A673 (cell line): ENCODE results near the gene ZNF398. TPM values are rescaled to one million over a fixed set of nuclear protein-coding genes. Genes with fewer than 3 reads are reported as not detected.

Source experiments
- BruUV-seq: library from RNA; stranded (reverse); fragments of 400-500 nt; replicated peaks from 2 replicates; lab custom pipeline; 2021; lab: Mats Ljungman, UMichigan
- CTCF ChIA-PET: fragments of 300-600 bp; sonication (Branson Sonifier 250); formaldehyde crosslinking; loops from one replicate; lab custom pipeline; 2022; ENCODE audit warnings: antibody characterized with exemption; lab: Charles Lee
- POLR2A ChIA-PET: fragments of 300-600 bp; sonication (Branson Sonifier 250); formaldehyde crosslinking; loops from one replicate; lab custom pipeline; 2022; ENCODE audit warnings: antibody characterized with exemption; ENCODE audit not compliant: low non-redundant PET; lab: Charles Lee
- DNase-seq: peaks from one replicate; pipeline ENCODE4 v3.0.0-alpha.2; 2015; ENCODE audit warnings: low spot score
- H3K27ac ChIP-seq: fragments of 200-600 bp; sonication (generic); 2 replicates; pipeline ENCODE4 v1.5.1; 2016; ENCODE audit warnings: mixed run types, low read depth, mild to moderate bottlenecking, mixed read lengths, antibody characterized with exemption, low read length; ENCODE audit not compliant: poor library complexity, severe bottlenecking
- H3K27me3 ChIP-seq: fragments of 200-600 bp; sonication (generic); replicated peaks from 2 replicates; pipeline ENCODE4 v1.6.1; 2017; ENCODE audit warnings: mixed run types, low read depth, mild to moderate bottlenecking, mixed read lengths, antibody characterized with exemption, low read length; ENCODE audit not compliant: insufficient read depth, poor library complexity
- H3K36me3 ChIP-seq: fragments of 200-600 bp; sonication (generic); 2 replicates; pipeline ENCODE4 v1.6.1; 2016; ENCODE audit warnings: mixed run types, mild to moderate bottlenecking, mixed read lengths, antibody characterized with exemption, low read length; ENCODE audit not compliant: insufficient read depth, poor library complexity, severe bottlenecking
- H3K4me1 ChIP-seq: fragments of 200-600 bp; sonication (generic); 2 replicates; pipeline ENCODE4 v1.6.1; 2017; ENCODE audit warnings: mixed run types, mild to moderate bottlenecking, mixed read lengths, antibody characterized with exemption, low read length; ENCODE audit not compliant: insufficient read depth, poor library complexity, severe bottlenecking
- H3K4me3 ChIP-seq: fragments of 200-600 bp; sonication (generic); 2 replicates; pipeline ENCODE4 v1.5.1; 2016; ENCODE audit warnings: low read depth, mixed run types, mild to moderate bottlenecking, mixed read lengths, low read length; ENCODE audit not compliant: poor library complexity, severe bottlenecking
- H3K9me3 ChIP-seq: fragments of 200-600 bp; sonication (generic); 2 replicates; pipeline ENCODE4 v1.6.1; 2016; ENCODE audit warnings: mixed run types, low read depth, mild to moderate bottlenecking, mixed read lengths, antibody characterized with exemption, low read length; ENCODE audit not compliant: poor library complexity, severe bottlenecking
- EZH2 ChIP-seq: fragments of 200-600 bp; sonication (generic); IDR thresholded peaks from 2 replicates; pipeline ENCODE4 v1.6.1; 2017; ENCODE audit warnings: borderline replicate concordance, low read depth, mild to moderate bottlenecking, mixed read lengths, antibody characterized with exemption, low read length; ENCODE audit not compliant: poor library complexity, severe bottlenecking
- intact Hi-C: fragments of 100-400 bp; cut with micrococcal nuclease; formaldehyde crosslinking; loops from one replicate; pipeline ENCODE4 v1.10.0; 2022; ENCODE audit not compliant: unreplicated experiment
- total RNA-seq: library from RNA; stranded (reverse); gene quantifications from 2 replicates; pipeline ENCODE4 v1.2.3, GENCODE V29; 2021
- TF ChIP-seq, protein P1 (sequence below): fragments of 300-800, 200-600 bp; sonication (generic); conservative IDR thresholded peaks from 2 replicates; pipeline ENCODE4 v1.5.1; 2017; ENCODE audit warnings: low read depth, mild to moderate bottlenecking, antibody characterized with exemption, low read length, moderate library complexity, mixed read lengths

The ZNF398 gene
- total RNA-seq, 1 experiment from 2014 or later, result 22.3 TPM

GRCh38 chr7:149228831-149229471, 81.7 kb downstream of the ZNF398 start:
- DNase-seq, result no peak
- TF ChIP-seq, protein P1, sequence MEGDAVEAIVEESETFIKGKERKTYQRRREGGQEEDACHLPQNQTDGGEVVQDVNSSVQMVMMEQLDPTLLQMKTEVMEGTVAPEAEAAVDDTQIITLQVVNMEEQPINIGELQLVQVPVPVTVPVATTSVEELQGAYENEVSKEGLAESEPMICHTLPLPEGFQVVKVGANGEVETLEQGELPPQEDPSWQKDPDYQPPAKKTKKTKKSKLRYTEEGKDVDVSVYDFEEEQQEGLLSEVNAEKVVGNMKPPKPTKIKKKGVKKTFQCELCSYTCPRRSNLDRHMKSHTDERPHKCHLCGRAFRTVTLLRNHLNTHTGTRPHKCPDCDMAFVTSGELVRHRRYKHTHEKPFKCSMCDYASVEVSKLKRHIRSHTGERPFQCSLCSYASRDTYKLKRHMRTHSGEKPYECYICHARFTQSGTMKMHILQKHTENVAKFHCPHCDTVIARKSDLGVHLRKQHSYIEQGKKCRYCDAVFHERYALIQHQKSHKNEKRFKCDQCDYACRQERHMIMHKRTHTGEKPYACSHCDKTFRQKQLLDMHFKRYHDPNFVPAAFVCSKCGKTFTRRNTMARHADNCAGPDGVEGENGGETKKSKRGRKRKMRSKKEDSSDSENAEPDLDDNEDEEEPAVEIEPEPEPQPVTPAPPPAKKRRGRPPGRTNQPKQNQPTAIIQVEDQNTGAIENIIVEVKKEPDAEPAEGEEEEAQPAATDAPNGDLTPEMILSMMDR, result no peak
- no peak for TF ChIP-seq EZH2
- Histone ChIP-seq H3K4me3 (no peak overlapping the region), H3K36me3 (no peaks in the 10 kb centered on the region), H3K9me3 (no peaks in the 10 kb centered on the region), H3K27ac (no peak overlapping the region), H3K4me1 (peaks cover 10% of the 10 kb centered on the region), H3K27me3 (no peaks in the 10 kb centered on the region)
- ChIA-PET CTCF (interaction anchor here (0.6 kb wide), 1 partner anchor 33 kb away, joined by 5 read pairs; the partner anchor contains the start of gene ZNF282), POLR2A (no interaction called here)
- BruUV-seq, result TSS peak; percentile 25
- intact Hi-C loops, result no loop called here

GRCh38 chr7:149229526-149229925, 82.3 kb downstream of the ZNF398 start:
- TF ChIP-seq, protein P1, result no peak
- no peak for TF ChIP-seq EZH2
- intact Hi-C loops, result no loop called here
- Histone ChIP-seq H3K27ac (no peak overlapping the region), H3K4me1 (peaks cover 10% of the 10 kb centered on the region), H3K36me3 (no peaks in the 10 kb centered on the region), H3K4me3 (no peak overlapping the region), H3K9me3 (no peaks in the 10 kb centered on the region), H3K27me3 (no peaks in the 10 kb centered on the region)
- CTCF ChIA-PET, result no interaction called here
- peak; percentile 65 for DNase-seq
- POLR2A ChIA-PET, result no interaction called here
- BruUV-seq, result no TSS peak

GRCh38 chr7:149232362-149232761, 85.1 kb downstream of the ZNF398 start:
- intact Hi-C loops, result no loop called here
- TF ChIP-seq EZH2, result no peak
- TF ChIP-seq, protein P1, result no peak
- Histone ChIP-seq H3K27me3 (no peaks in the 10 kb centered on the region), H3K4me3 (no peak overlapping the region), H3K27ac (no peak overlapping the region), H3K4me1 (peaks cover 10% of the 10 kb centered on the region), H3K36me3 (no peaks in the 10 kb centered on the region), H3K9me3 (no peaks in the 10 kb centered on the region)
- no peak for DNase-seq
- CTCF ChIA-PET, result no interaction called here
- POLR2A ChIA-PET, result no interaction called here
- BruUV-seq, result no TSS peak

Other genes starting within 250 kb of the ZNF398 start
- 235 and 254 TPM in 2 replicates for gene PDIA4, start 118.9 kb upstream of the ZNF398 start, total RNA-seq
- 9.8 and 9.9 TPM in 2 replicates for gene ZNF786, start 56.7 kb upstream of the ZNF398 start, total RNA-seq
- 1.1 and 1.2 TPM in 2 replicates for gene ZNF425, start 21.1 kb upstream of the ZNF398 start, total RNA-seq
- 34.5 and 38.2 TPM in 2 replicates for gene ZNF282, start 48.1 kb downstream of the ZNF398 start, total RNA-seq
- 12.3 and 16.4 TPM in 2 replicates for gene ZNF212, start 92.2 kb downstream of the ZNF398 start, total RNA-seq
- gene ZNF783, start 114.7 kb downstream of the ZNF398 start, total RNA-seq, result 10.8 and 11.3 TPM in 2 replicates